ENCODE measurements around the gene RNF114. TPM values are rescaled to one million over a fixed set of nuclear protein-coding genes. Genes with fewer than 3 reads are reported as not detected.

RNF114 gene
- polyA plus RNA-seq, 1 experiment = 69.6 TPM

DNA sequence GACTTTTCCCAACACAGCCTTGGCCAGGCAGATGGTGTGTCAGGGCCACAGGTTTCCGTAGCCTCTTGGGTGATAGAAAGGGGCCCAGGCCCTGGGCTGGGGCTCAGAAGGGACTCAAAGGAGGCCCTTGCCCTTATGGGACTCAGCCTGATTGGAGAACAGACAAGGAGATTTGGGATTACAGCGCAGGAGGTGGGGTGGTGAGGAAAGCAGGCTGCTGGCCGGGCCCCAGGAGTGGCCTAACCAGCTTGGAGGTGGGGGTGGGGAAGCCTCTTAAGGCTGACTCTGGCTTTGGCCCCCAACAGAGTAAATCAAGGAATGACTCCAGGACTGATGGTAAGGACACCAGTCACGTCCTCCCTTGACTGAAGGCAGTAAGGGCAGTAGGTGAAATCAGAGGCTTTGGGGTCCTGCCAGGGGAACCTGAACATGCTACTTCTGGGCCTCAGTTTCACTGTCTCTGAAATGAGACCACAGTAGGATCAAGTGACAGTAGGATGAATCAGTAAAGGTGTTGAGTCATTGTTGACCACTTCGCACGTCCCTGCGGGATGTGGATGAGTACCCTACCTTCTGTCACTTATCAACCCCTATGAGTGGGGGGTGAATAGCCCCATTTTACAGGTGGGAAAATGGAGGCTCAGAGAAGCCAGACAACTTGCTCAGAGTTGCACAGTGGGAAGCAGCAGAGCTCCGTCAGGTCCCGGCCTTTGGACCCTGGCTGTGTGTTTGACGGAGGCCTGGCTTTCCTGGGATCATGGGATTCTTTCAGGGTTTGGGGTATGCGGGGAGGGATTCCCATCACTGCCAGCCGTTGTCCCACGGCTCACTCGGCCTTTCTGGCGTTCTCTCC is 51.0 kb downstream of the RNF114 start:
- CTCF ChIA-PET = interaction anchor here (4.0 to 13.9 kb wide), 2 partner anchors 8 to 85 kb away, joined by 29 to 419 read pairs; no protein-coding TSS in a partner anchor

DNA sequence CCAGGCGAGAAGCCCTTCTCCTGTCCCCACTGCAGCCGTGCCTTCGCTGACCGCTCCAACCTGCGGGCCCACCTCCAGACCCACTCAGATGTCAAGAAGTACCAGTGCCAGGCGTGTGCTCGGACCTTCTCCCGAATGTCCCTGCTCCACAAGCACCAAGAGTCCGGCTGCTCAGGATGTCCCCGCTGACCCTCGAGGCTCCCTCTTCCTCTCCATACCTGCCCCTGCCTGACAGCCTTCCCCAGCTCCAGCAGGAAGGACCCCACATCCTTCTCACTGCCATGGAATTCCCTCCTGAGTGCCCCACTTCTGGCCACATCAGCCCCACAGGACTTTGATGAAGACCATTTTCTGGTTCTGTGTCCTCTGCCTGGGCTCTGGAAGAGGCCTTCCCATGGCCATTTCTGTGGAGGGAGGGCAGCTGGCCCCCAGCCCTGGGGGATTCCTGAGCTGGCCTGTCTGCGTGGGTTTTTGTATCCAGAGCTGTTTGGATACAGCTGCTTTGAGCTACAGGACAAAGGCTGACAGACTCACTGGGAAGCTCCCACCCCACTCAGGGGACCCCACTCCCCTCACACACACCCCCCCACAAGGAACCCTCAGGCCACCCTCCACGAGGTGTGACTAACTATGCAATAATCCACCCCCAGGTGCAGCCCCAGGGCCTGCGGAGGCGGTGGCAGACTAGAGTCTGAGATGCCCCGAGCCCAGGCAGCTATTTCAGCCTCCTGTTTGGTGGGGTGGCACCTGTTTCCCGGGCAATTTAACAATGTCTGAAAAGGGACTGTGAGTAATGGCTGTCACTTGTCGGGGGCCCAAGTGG is 51.9 kb downstream of the RNF114 start:
- Histone ChIP-seq H3K27me3 (ENCODE audit: control insufficient read depth, insufficient read depth, low read length) (no peaks in the 10 kb centered on the region), H3K4me3 (ENCODE audit: low read depth, low read length) (no peak overlapping the region), H3K27ac (ENCODE audit: low read depth, low read length) (peak overlapping the region; percentile 73), H3K9me3 (ENCODE audit: control insufficient read depth, insufficient read depth, low read length) (no peaks in the 10 kb centered on the region; the same call in 1 of the 2 replicates)
- ChIA-PET POLR2A (interaction anchor here (1.2 kb wide), 1 partner anchor 67 kb away, joined by 4 read pairs; no protein-coding TSS in a partner anchor), CTCF (interaction anchor here (3.1 to 4.0 kb wide), 2 partner anchors 9 to 83 kb away, joined by 29 to 33 read pairs; no protein-coding TSS in a partner anchor)
- TF ChIP-seq, protein P1, sequence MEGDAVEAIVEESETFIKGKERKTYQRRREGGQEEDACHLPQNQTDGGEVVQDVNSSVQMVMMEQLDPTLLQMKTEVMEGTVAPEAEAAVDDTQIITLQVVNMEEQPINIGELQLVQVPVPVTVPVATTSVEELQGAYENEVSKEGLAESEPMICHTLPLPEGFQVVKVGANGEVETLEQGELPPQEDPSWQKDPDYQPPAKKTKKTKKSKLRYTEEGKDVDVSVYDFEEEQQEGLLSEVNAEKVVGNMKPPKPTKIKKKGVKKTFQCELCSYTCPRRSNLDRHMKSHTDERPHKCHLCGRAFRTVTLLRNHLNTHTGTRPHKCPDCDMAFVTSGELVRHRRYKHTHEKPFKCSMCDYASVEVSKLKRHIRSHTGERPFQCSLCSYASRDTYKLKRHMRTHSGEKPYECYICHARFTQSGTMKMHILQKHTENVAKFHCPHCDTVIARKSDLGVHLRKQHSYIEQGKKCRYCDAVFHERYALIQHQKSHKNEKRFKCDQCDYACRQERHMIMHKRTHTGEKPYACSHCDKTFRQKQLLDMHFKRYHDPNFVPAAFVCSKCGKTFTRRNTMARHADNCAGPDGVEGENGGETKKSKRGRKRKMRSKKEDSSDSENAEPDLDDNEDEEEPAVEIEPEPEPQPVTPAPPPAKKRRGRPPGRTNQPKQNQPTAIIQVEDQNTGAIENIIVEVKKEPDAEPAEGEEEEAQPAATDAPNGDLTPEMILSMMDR (IDR thresholded peaks at IDR 0.05; ENCODE audit: low read depth, low read length) = no peak
- DNase-seq (ENCODE audit: low read depth, low spot score) = no peak

More for the DNA sequence above, 51.0 kb downstream of the RNF114 start:
- TF ChIP-seq, protein P1 (IDR thresholded peaks at IDR 0.05; ENCODE audit: low read depth, low read length) = no peak
- Histone ChIP-seq H3K27me3 (ENCODE audit: control insufficient read depth, insufficient read depth, low read length) (peaks cover under 1% of the 10 kb centered on the region), H3K27ac (ENCODE audit: low read depth, low read length) (peak overlapping the region; percentile 31), H3K9me3 (ENCODE audit: control insufficient read depth, insufficient read depth, low read length) (no peaks in the 10 kb centered on the region; the same call in 1 of the 2 replicates), H3K4me3 (ENCODE audit: low read depth, low read length) (no peak overlapping the region; the same call in 1 of the 2 replicates)
- POLR2A ChIA-PET = interaction anchor here (1.0 kb wide), 1 partner anchor 100 kb away, joined by 4 read pairs; no protein-coding TSS in a partner anchor
- DNase-seq (ENCODE audit: low read depth, low spot score) = no peak

DNA sequence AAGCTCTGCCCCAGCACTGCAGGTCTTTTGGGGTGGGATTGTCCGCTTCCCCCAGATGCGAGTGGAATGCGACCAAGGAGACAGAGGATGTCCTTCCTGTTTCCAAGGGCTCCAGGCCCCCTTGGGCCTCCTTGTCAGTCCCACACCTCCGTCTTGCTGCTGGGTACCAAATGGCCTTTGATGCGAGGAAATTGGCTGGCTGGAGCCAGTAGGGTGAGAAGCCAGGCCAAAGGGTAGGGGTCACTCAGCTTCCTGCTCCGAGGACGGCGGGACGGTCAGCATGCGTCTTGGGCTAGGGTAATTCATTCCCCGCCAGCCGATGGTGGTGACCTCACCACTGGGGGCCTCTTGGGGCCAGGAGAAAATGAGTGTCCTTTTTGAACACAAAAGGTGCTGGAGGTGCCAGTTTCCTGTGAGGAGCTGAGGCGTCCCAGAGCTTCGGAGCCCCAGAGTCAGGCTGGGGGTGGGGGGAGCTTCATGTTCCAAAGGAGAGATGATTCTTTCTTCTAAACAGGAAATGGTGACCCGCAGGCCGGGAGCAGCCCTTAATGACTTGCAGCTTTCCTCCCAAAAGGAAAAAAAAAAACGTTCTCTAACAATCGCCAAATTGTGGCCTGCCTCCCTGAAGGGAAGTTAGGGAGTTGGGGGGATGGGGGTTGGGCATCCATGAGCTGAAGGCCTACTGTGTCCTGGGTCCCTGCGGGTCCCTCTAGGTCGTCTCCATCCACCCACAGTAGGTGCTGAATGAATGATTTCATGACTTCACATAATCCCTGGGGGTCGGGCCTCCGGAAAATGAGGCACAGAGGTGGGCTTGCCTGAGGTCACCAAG is 53.3 kb downstream of the RNF114 start:
- Histone ChIP-seq H3K9me3 (ENCODE audit: control insufficient read depth, insufficient read depth, low read length) (no peaks in the 10 kb centered on the region), H3K27ac (ENCODE audit: low read depth, low read length) (peak overlapping the region; percentile 95), H3K27me3 (ENCODE audit: control insufficient read depth, insufficient read depth, low read length) (no peaks in the 10 kb centered on the region), H3K4me3 (ENCODE audit: low read depth, low read length) (no peak overlapping the region)
- CTCF ChIA-PET = interaction anchor here (1.3 to 4.0 kb wide), 4 partner anchors 11 to 82 kb away, joined by 4 to 33 read pairs (median 17); no protein-coding TSS in a partner anchor
- TF ChIP-seq, protein P1 (IDR thresholded peaks at IDR 0.05; ENCODE audit: low read depth, low read length) = no peak
- peak; percentile 59 for DNase-seq (ENCODE audit: low read depth, low spot score)
- POLR2A ChIA-PET = interaction anchor here (0.6 to 1.3 kb wide), 13 partner anchors 10 to 776 kb away, joined by 3 to 5 read pairs (median 3); no protein-coding TSS in a partner anchor

DNA sequence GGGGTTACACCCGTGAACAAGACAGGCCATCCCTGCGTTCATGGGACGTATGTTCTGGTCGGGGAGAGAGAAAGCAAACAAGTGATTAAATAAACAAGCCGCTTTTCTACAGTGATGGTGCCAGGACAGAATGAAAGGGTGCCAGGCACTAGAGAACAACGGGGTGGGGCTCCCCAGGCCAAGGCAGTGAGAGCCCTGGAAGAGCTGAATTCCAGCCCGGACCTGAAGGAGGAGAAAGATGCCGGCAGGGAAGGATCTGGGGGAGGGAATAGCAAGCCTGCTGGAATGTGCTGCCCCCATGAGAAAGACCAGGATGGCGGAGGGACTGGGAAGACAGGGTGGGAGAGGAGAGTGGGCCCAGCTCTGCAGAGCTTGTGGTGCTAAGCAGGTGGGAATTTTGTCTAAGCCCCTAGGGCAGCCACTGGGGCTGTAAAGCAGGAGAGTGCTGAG is 54.1 kb downstream of the RNF114 start:
- Histone ChIP-seq H3K27me3 (ENCODE audit: control insufficient read depth, insufficient read depth, low read length) (no peaks in the 10 kb centered on the region), H3K4me3 (ENCODE audit: low read depth, low read length) (no peak overlapping the region), H3K27ac (ENCODE audit: low read depth, low read length) (peak overlapping the region; percentile 95), H3K9me3 (ENCODE audit: control insufficient read depth, insufficient read depth, low read length) (no peaks in the 10 kb centered on the region)
- POLR2A ChIA-PET = interaction anchor here (0.6 to 1.3 kb wide), 4 partner anchors 10 to 176 kb away, joined by 3 to 4 read pairs (median 3); no protein-coding TSS in a partner anchor
- TF ChIP-seq, protein P1 (IDR thresholded peaks at IDR 0.05; ENCODE audit: low read depth, low read length) = no peak
- CTCF ChIA-PET = interaction anchor here (0.7 to 4.0 kb wide), 5 partner anchors 12 to 95 kb away, joined by 4 to 33 read pairs (median 10); no protein-coding TSS in a partner anchor
- no peak for DNase-seq (ENCODE audit: low read depth, low spot score)
